Trophoblast cell (in vitro differentiated cells and primary cell): ENCODE data around the gene RETREG3.

Experiments
- DNase-seq, 2 donors: peaks; one replicate each; pipeline ENCODE4 v3.0.0-alpha.2; 2016
- H2AFZ ChIP-seq: 2 replicates; pipeline ENCODE4 v1.6.1; 2013; ENCODE audit warnings: low read length, moderate library complexity, mild to moderate bottlenecking; ENCODE audit not compliant: insufficient read depth, poor library complexity
- H2AK5ac ChIP-seq: 2 replicates; pipeline ENCODE4 v1.6.1; 2013; ENCODE audit warnings: mild to moderate bottlenecking, low read length
- H2BK120ac ChIP-seq: 2 replicates; pipeline ENCODE4 v1.6.1; 2013; ENCODE audit warnings: low read length, mild to moderate bottlenecking, moderate library complexity; ENCODE audit not compliant: insufficient read depth, poor library complexity
- H2BK12ac ChIP-seq: 2 replicates; pipeline ENCODE4 v1.6.1; 2013; ENCODE audit warnings: mild to moderate bottlenecking, low read length, moderate library complexity
- H2BK5ac ChIP-seq: 2 replicates; pipeline ENCODE4 v1.6.1; 2013; ENCODE audit warnings: low read length, low read depth, moderate library complexity, mild to moderate bottlenecking; ENCODE audit not compliant: poor library complexity
- H3K14ac ChIP-seq: 2 replicates; pipeline ENCODE4 v1.6.1; 2013; ENCODE audit warnings: mild to moderate bottlenecking, low read length
- H3K18ac ChIP-seq: 2 replicates; pipeline ENCODE4 v1.6.1; 2013; ENCODE audit warnings: mild to moderate bottlenecking, low read length
- H3K23ac ChIP-seq: 2 replicates; pipeline ENCODE4 v1.6.1; 2013; ENCODE audit warnings: low read length
- H3K27ac ChIP-seq: 2 replicates; pipeline ENCODE4 v1.5.1; 2013; ENCODE audit warnings: low read depth, mild to moderate bottlenecking, inconsistent platforms, low read length, moderate library complexity
- H3K27me3 ChIP-seq: 2 replicates; pipeline ENCODE4 v1.6.1; 2013; ENCODE audit warnings: inconsistent platforms, mild to moderate bottlenecking, low read length, moderate library complexity; ENCODE audit not compliant: insufficient read depth
- H3K36me3 ChIP-seq, 2 experiments: 1 replicate in 1 of 2; 2 replicates in 1 of 2; pipeline ENCODE4 v1.6.1; 2013; ENCODE audit warnings: low read length in 2 of 2, mild to moderate bottlenecking in 2 of 2, moderate library complexity in 1 of 2; ENCODE audit not compliant: insufficient read depth in 2 of 2, control insufficient read depth in 1 of 2
- H3K4ac ChIP-seq: 2 replicates; pipeline ENCODE4 v1.6.1; 2013; ENCODE audit warnings: low read depth, mild to moderate bottlenecking, low read length, moderate library complexity
- H3K4me1 ChIP-seq, 2 experiments: 1 replicate in 1 of 2; 2 replicates in 1 of 2; pipeline ENCODE4 v1.6.1; 2013; ENCODE audit warnings: low read length in 2 of 2, mild to moderate bottlenecking in 2 of 2, moderate library complexity in 1 of 2; ENCODE audit not compliant: insufficient read depth in 2 of 2, control insufficient read depth in 1 of 2
- H3K4me2 ChIP-seq: 2 replicates; pipeline ENCODE4 v1.6.1; 2013; ENCODE audit warnings: inconsistent platforms, mild to moderate bottlenecking, low read length, moderate library complexity
- H3K4me3 ChIP-seq: 2 replicates; pipeline ENCODE4 v1.5.1; 2013; ENCODE audit warnings: mild to moderate bottlenecking, low read depth, low read length, inconsistent platforms
- H3K79me1 ChIP-seq: one replicate; pipeline ENCODE4 v1.6.1; 2013; ENCODE audit warnings: low read length
- H3K79me2 ChIP-seq: 2 replicates; pipeline ENCODE4 v1.6.1; 2013; ENCODE audit warnings: low read length, mild to moderate bottlenecking; ENCODE audit not compliant: control insufficient read depth, insufficient read depth, poor library complexity
- H3K9ac ChIP-seq: 2 replicates; pipeline ENCODE4 v1.6.1; 2013; ENCODE audit warnings: mild to moderate bottlenecking, low read length
- H3K9me3 ChIP-seq: 2 replicates; pipeline ENCODE4 v1.6.1; 2013; ENCODE audit warnings: low read depth, mild to moderate bottlenecking, control low read depth, inconsistent platforms, low read length; ENCODE audit not compliant: insufficient read depth
- H4K12ac ChIP-seq: 2 replicates; pipeline ENCODE4 v1.6.1; 2013; ENCODE audit warnings: low read depth, mild to moderate bottlenecking, low read length, moderate library complexity
- H4K8ac ChIP-seq: 2 replicates; pipeline ENCODE4 v1.6.1; 2013; ENCODE audit warnings: low read depth, mild to moderate bottlenecking, low read length, moderate library complexity
- H4K91ac ChIP-seq: one replicate; pipeline ENCODE4 v1.6.1; 2013; ENCODE audit warnings: low read depth, mild to moderate bottlenecking, low read length, moderate library complexity
- WGBS: extraction: QIAGEN DNeasy Blood & Tissue Kit; methylation state at CpG from one replicate; pipeline ENCODE4 v1.1.7; 2013; ENCODE audit warnings: missing lambda C conversion rate; ENCODE audit not compliant: insufficient read length, insufficient coverage; ENCODE audit errors: extremely low coverage; 5-methylcytosine and 5-hydroxymethylcytosine counted together

Gene RETREG3

DNA sequence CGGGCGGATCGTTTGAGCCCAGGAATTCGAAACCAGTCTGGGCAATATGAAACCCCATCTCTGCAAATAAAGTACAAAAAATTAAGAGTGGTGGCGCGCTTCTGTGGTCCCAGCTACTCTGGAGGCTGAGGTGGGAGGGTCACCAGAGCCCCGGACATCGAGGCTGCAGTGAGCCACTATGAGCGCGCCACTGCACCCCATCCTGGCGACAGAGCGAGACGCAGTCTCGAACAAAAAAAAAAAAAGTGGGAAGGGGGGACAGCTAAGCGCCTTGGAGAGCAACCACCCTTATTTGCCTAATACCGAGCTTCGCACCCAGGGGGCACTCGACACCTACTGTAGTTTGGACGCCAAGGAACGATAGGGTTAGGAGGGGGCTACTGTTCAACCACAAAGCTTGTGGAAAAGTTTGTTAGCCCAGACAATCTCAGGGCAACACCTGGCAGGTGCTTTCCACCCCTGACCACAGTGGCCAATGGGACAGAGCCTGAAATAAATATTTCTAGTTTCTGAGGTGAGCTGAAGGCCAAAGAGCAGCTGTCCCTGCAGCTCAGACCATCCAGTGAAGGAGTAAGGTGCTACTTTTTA lies 30.8 kb downstream of the RETREG3 start:
- peak; percentile 70 to 83 for DNase-seq
- no CpG with 5 or more reads among the region's 20 CpGs for whole genome bisulfite sequencing
- H3K9me3 ChIP-seq: no peaks in the 10 kb centered on the region
- H3K9ac ChIP-seq: peak overlapping the region; percentile 96
- peak overlapping the region; percentile 95 for H4K8ac ChIP-seq
- no peaks in the 10 kb centered on the region for H3K27me3 ChIP-seq
- no peak overlapping the region for H3K14ac ChIP-seq
- peak overlapping the region; percentile 47 for H2AFZ ChIP-seq
- H3K4ac ChIP-seq: peak overlapping the region; percentile 44
- H3K23ac ChIP-seq: no peak overlapping the region
- H2AK5ac ChIP-seq: no peak overlapping the region
- H3K36me3 ChIP-seq: peaks cover 32 to 51% of the 10 kb centered on the region in 2 experiments
- peaks cover 3% of the 10 kb centered on the region for H3K79me1 ChIP-seq
- H2BK120ac ChIP-seq: no peak overlapping the region
- H3K4me1 ChIP-seq: peaks cover 2 to 5% of the 10 kb centered on the region in 2 experiments
- H4K91ac ChIP-seq: peak overlapping the region; percentile 26
- H4K12ac ChIP-seq: peak overlapping the region; percentile 16
- H3K4me2 ChIP-seq: peak overlapping the region; percentile 87
- H3K4me3 ChIP-seq: peak overlapping the region; percentile 81
- no peak overlapping the region for H3K27ac ChIP-seq
- H3K18ac ChIP-seq: peak overlapping the region; percentile 25
- no peak overlapping the region for H2BK5ac ChIP-seq
- peaks cover 8% of the 10 kb centered on the region for H3K79me2 ChIP-seq
- H2BK12ac ChIP-seq: no peak overlapping the region

DNA sequence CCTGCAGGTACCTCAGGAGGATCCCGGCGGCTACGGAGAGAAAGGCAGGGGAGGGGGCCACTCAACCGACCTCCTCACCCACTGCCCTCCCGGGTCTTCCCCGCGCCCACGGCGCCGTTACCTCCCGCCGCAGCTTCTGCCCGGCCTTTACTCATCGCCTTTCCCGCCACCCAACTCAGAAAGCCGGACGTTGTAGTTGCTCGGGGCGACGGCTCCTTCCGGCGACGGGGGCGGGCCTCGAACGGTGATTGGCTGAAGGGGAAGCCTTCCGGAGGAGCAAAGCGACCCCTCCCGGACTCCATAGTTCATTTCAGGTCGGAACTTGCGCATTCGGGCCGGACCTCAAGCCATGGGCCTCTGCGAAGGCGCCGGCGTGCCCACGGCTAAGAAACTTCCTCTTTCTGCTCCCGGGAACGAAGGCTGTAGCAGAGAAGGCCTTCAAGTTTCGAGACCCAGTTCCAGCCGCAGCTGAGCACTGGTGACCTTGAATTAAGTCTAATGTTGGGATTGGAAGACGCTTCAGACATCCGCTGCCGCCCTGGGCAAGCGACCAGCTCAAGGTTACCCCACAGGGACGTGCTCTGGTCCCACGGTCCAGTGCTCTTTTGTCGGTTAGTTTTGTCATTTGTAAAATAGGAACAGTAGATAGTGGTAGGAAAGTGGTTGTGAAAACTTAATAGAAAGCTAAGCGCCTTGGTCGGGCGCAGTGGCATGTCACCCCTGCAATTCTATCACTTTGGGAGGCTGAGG lies 31.5 kb downstream of the RETREG3 start, which contains the start of gene PSMC3IP:
PSMC3IP (minus strand) TSS at position 198 of the 750 bp plus-strand sequence; CDS start at position 155, 43 bp downstream.
- no peaks in the 10 kb centered on the region for H3K9me3 ChIP-seq
- H2BK12ac ChIP-seq: no peak within 1 kb of the TSS
- H3K36me3 ChIP-seq: peaks cover 35 to 54% of the 10 kb centered on the region in 2 experiments
- H2BK120ac ChIP-seq: peak within 1 kb of the TSS; percentile 78
- H2BK5ac ChIP-seq: peak within 1 kb of the TSS; percentile 70
- H4K91ac ChIP-seq: peak within 1 kb of the TSS; percentile 53
- H3K79me1 ChIP-seq: peaks cover 3% of the 10 kb centered on the region
- peak within 1 kb of the TSS; percentile 5 for H2AK5ac ChIP-seq
- WGBS: no CpG with 5 or more reads among the region's 52 CpGs
- peak within 1 kb of the TSS; percentile 77 for H3K27ac ChIP-seq
- peak within 1 kb of the TSS; percentile 95 for H4K8ac ChIP-seq
- peak within 1 kb of the TSS; percentile 82 for H3K4me3 ChIP-seq
- H3K79me2 ChIP-seq: peaks cover 8% of the 10 kb centered on the region
- H3K18ac ChIP-seq: peak within 1 kb of the TSS; percentile 83
- peak within 1 kb of the TSS; percentile 82 for H3K4ac ChIP-seq
- no peaks in the 10 kb centered on the region for H3K27me3 ChIP-seq
- DNase-seq: peak; percentile 96 to 97
- H3K23ac ChIP-seq: peak within 1 kb of the TSS; percentile 44
- H3K9ac ChIP-seq: peak within 1 kb of the TSS; percentile 96
- peaks cover 2 to 5% of the 10 kb centered on the region in 2 experiments for H3K4me1 ChIP-seq
- peak within 1 kb of the TSS; percentile 87 for H3K4me2 ChIP-seq
- H3K14ac ChIP-seq: peak within 1 kb of the TSS; percentile 88
- peak within 1 kb of the TSS; percentile 96 for H2AFZ ChIP-seq
- peak within 1 kb of the TSS; percentile 89 for H4K12ac ChIP-seq

DNA sequence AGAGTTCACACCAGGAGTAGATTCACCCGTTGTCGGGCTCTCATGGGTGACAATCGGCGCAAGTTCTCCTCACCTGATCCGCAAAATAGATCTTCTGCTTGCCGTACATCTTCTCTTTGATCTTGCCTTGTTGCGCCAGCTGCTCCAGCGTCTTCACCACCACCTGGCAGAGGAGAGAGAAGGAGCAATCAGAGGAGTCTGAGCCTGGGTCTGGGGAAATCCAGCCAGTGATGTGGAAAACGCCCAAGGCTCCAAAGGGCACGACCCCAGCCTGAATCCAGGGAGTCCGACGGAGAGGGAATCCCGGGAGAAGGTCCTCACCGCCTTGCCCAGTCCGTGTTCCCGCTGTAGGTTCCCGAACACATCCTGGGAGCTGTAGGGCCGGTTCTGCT lies 32.0 kb downstream of the RETREG3 start:
- H2AK5ac ChIP-seq: peak overlapping the region; percentile 5
- H3K79me2 ChIP-seq: peaks cover 8% of the 10 kb centered on the region
- no peak overlapping the region for H2BK5ac ChIP-seq
- WGBS: no CpG with 5 or more reads among the region's 18 CpGs
- H3K9ac ChIP-seq: peak overlapping the region; percentile 41
- H4K8ac ChIP-seq: peak overlapping the region; percentile 83
- no peaks in the 10 kb centered on the region for H3K9me3 ChIP-seq
- peak in 1 of 2 donors; percentile 38 for DNase-seq
- peak overlapping the region; percentile 29 for H3K18ac ChIP-seq
- peak overlapping the region; percentile 39 for H3K4ac ChIP-seq
- H3K23ac ChIP-seq: no peak overlapping the region
- H2AFZ ChIP-seq: peak overlapping the region; percentile 50
- peaks cover 35 to 53% of the 10 kb centered on the region in 2 experiments for H3K36me3 ChIP-seq
- peak overlapping the region; percentile 82 for H3K4me3 ChIP-seq
- peak overlapping the region; percentile 68 for H4K12ac ChIP-seq
- H3K4me1 ChIP-seq: peaks cover 2 to 5% of the 10 kb centered on the region in 2 experiments
- H3K27me3 ChIP-seq: no peaks in the 10 kb centered on the region
- peak overlapping the region; percentile 36 for H3K14ac ChIP-seq
- H3K27ac ChIP-seq: peak overlapping the region; percentile 13
- H3K4me2 ChIP-seq: peak overlapping the region; percentile 56
- H2BK12ac ChIP-seq: no peak overlapping the region
- H4K91ac ChIP-seq: peak overlapping the region; percentile 29
- no peak overlapping the region for H2BK120ac ChIP-seq
- H3K79me1 ChIP-seq: peaks cover 3% of the 10 kb centered on the region

DNA sequence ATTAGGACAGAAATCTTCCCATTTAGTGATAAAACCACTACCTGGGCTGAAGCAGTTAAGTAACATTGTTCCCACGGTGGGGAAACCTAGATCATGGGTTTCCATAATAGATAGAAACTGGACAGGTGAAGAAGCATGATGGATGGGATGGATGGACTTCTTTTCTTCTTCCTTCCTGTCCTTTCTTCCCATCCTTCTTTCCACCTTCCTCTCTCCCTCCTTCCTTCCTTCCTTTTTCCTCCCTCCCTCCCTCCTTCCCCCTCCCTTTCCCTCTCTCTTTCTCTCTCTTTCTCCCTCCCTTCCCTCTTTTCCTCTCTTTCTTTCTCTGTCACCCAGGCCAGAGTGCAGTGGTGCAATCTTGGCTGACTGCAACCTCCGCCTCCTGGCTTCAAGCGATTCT lies 34.7 kb downstream of the RETREG3 start:
- Histone ChIP-seq H4K8ac (no peak overlapping the region), H3K23ac (no peak overlapping the region), H3K4ac (no peak overlapping the region), H3K27me3 (no peaks in the 10 kb centered on the region), H3K9me3 (no peaks in the 10 kb centered on the region), H3K4me2 (no peak overlapping the region), H3K36me3 (peaks cover 40 to 52% of the 10 kb centered on the region in 2 experiments), H3K4me1 (peaks cover 2 to 5% of the 10 kb centered on the region in 2 experiments), H2AFZ (no peak overlapping the region), H2BK120ac (no peak overlapping the region), H4K12ac (no peak overlapping the region), H3K14ac (no peak overlapping the region), H2BK5ac (no peak overlapping the region), H3K4me3 (no peak overlapping the region), H2BK12ac (no peak overlapping the region), H3K27ac (no peak overlapping the region), H3K79me2 (peaks cover 8% of the 10 kb centered on the region), H3K18ac (no peak overlapping the region), H3K9ac (no peak overlapping the region), H4K91ac (no peak overlapping the region), H2AK5ac (no peak overlapping the region), H3K79me1 (peaks cover 3% of the 10 kb centered on the region)
- WGBS: no CpG with 5 or more reads among the region's 3 CpGs
- no peak for DNase-seq
